Stomach (tissue), 4 donors: Measurements from ENCODE around the gene CARD10.

Source experiments
- POLR2A ChIP-seq, 4 donors: fragments of 450-650 bp; IDR thresholded peaks; one replicate each; pipeline ENCODE4 v1.6.1; 2016; ENCODE audit warnings: antibody characterized with exemption in 4 of 4, control low read depth in 2 of 4, mild to moderate bottlenecking in 1 of 4, moderate library complexity in 1 of 4
- TF ChIP-seq, protein P1 (sequence below), 7 experiments: fragments of 450-650 bp in 4 of 7; fragments of 200-600 bp in 3 of 7; sonication (generic) in 3 of 7; IDR thresholded peaks; one replicate each; pipeline ENCODE4 v1.5.1; 2016 to 2019; ENCODE audit warnings: antibody characterized with exemption in 7 of 7, control low read depth in 2 of 7, mild to moderate bottlenecking in 1 of 7

- TF ChIP-seq POLR2A (IDR thresholded peaks at IDR 0.05) = no peak
- TF ChIP-seq, protein P1, sequence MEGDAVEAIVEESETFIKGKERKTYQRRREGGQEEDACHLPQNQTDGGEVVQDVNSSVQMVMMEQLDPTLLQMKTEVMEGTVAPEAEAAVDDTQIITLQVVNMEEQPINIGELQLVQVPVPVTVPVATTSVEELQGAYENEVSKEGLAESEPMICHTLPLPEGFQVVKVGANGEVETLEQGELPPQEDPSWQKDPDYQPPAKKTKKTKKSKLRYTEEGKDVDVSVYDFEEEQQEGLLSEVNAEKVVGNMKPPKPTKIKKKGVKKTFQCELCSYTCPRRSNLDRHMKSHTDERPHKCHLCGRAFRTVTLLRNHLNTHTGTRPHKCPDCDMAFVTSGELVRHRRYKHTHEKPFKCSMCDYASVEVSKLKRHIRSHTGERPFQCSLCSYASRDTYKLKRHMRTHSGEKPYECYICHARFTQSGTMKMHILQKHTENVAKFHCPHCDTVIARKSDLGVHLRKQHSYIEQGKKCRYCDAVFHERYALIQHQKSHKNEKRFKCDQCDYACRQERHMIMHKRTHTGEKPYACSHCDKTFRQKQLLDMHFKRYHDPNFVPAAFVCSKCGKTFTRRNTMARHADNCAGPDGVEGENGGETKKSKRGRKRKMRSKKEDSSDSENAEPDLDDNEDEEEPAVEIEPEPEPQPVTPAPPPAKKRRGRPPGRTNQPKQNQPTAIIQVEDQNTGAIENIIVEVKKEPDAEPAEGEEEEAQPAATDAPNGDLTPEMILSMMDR (IDR thresholded peaks at IDR 0.05) = no peak
These were observed 22.6 kb downstream of the CARD10 start for GRCh38 chr22:37496651-37497050.
